ENCODE data around the gene SCO1. TPM values are rescaled to one million over a fixed set of nuclear protein-coding genes. Genes with fewer than 3 reads are reported as not detected.

SCO1 gene
- total RNA-seq, 1 experiment from 2014 or later = 60.3 TPM

DNA sequence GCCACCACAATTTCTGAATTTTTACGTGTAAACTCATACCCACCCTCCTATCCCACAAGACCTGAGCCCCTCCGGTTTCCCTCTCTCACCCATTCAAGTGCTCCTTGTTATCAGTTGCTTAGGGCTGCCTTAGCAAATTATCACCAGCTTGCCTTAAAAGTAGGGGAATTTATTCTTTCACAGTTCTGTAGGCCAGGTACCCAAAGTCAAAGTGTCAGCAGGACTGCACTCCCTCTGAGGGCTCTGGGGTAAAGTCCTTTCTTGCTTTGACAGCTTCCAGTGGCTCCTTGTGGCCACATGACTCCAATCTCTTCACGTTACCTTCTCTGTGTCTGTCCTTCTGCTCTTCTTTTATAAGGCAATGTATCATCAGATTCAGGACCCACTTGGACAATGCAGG is 40.4 kb upstream of the SCO1 start:
- no peak overlapping the region for H3K18ac ChIP-seq (ENCODE audit: insufficient read length, low read depth, low read length)
- H4K5ac ChIP-seq (ENCODE audit: insufficient read length, low read depth, low read length) = no peak overlapping the region
- H3K79me2 ChIP-seq (ENCODE audit: insufficient read depth, low read length) = no peaks in the 10 kb centered on the region
- Mint-ChIP-seq H3K4me1 (peaks cover 9 to 17% of the 10 kb centered on the region in 2 experiments), H3K4me3 (no peak overlapping the region), H3K27me3 (ENCODE audit: low read depth) (peaks cover 1% of the 10 kb centered on the region; the same call in 1 of the 2 replicates), H3K27ac (no peak overlapping the region), H3K9me3 (no peaks in the 10 kb centered on the region), H3K36me3 (ENCODE audit: insufficient read depth in 1 of 3, low read depth in 3 of 3) (peaks cover 0 to 1% (median 0%) of the 10 kb centered on the region in 3 experiments; a peak in 1 of 7 replicates)
- H3K79me1 ChIP-seq (ENCODE audit: insufficient read depth, low read depth, low read length, poor library complexity, severe bottlenecking) = no peaks in the 10 kb centered on the region
- no CpG with 5 or more reads among the region's 3 CpGs for WGBS (ENCODE audit: extremely low coverage, insufficient read length, low lambda C conversion rate)
- no peak overlapping the region for H3K23ac ChIP-seq (ENCODE audit: insufficient read length, low read depth, low read length)
- peak; percentile 12 for DNase-seq
- no peak overlapping the region for H3K56ac ChIP-seq (ENCODE audit: insufficient read length, low read depth, low read length)
- no peak overlapping the region for H2BK15ac ChIP-seq (ENCODE audit: low read depth, low read length)
- no peaks in the 10 kb centered on the region for H4K20me1 ChIP-seq (ENCODE audit: control insufficient read depth, insufficient read depth, insufficient read length)
- no peak overlapping the region for H2AFZ ChIP-seq (ENCODE audit: low read length)
- no peak overlapping the region for H3T11ph ChIP-seq (ENCODE audit: low read length)
- H2BK12ac ChIP-seq (ENCODE audit: insufficient read length, low read depth, low read length) = no peak overlapping the region
- H2AK5ac ChIP-seq (ENCODE audit: insufficient read length, low read length) = no peak overlapping the region
- no peak overlapping the region for H2BK120ac ChIP-seq (ENCODE audit: low read depth, low read length, poor library complexity, severe bottlenecking)
- no peaks in the 10 kb centered on the region for H3K9me3 ChIP-seq (ENCODE audit: control insufficient read depth, low read depth, low read length)
- no peak overlapping the region for H2BK20ac ChIP-seq (ENCODE audit: low read depth, low read length, poor library complexity, severe bottlenecking)
- no peak overlapping the region for H3K27ac ChIP-seq (ENCODE audit: insufficient read length, low read depth, low read length)
- H2BK5ac ChIP-seq (ENCODE audit: insufficient read length, low read length) = no peak overlapping the region
- no peak overlapping the region for H4K8ac ChIP-seq (replicated peaks; ENCODE audit: insufficient read length, low read depth, low read length)
- H4K91ac ChIP-seq (ENCODE audit: insufficient read length, low read depth, low read length) = no peak overlapping the region
- no peak overlapping the region for H3K9ac ChIP-seq (ENCODE audit: extremely low read depth, insufficient read length, low read length)
- no peaks in the 10 kb centered on the region for H3K27me3 ChIP-seq (ENCODE audit: insufficient read depth, low read length)
- H3K14ac ChIP-seq (ENCODE audit: insufficient read depth, low read length) = no peak overlapping the region
- H3K4me2 ChIP-seq (ENCODE audit: insufficient read depth, insufficient read length, low read length) = no peak overlapping the region
- H3K4ac ChIP-seq (ENCODE audit: low read depth, low read length) = no peak overlapping the region
- no peaks in the 10 kb centered on the region for H3K23me2 ChIP-seq (ENCODE audit: insufficient read length, low read depth, low read length, poor library complexity, severe bottlenecking)
- no peak for TF ChIP-seq CTCF (conservative IDR thresholded peaks at IDR 0.05)
- H3K4me1 ChIP-seq (ENCODE audit: insufficient read depth, low read length) = no peaks in the 10 kb centered on the region; the same call in 1 of the 2 replicates
